RWPE1 (cell line): ENCODE data around the gene CDO1.

Experiments
- CTCF ChIA-PET: fragments of 350-600 bp; sonication (Branson Sonifier 250); formaldehyde crosslinking; extraction: SDS; loops from one replicate; lab custom pipeline; 2021; lab: Yijun Ruan, JAX
- POLR2A ChIA-PET: fragments of 400-600 bp; formaldehyde crosslinking; extraction: SDS; loops from one replicate; lab custom pipeline; 2020; ENCODE audit warnings: antibody characterized with exemption; ENCODE audit not compliant: low non-redundant PET; lab: Yijun Ruan, JAX
- DNase-seq: peaks from one replicate; pipeline ENCODE4 v3.0.0; 2012; ENCODE audit warnings: low spot score
- H3K27ac ChIP-seq: fragments of 450-650 bp; 2 replicates; pipeline ENCODE4 v1.5.1; 2017
- TF ChIP-seq, protein P1 (sequence below): fragments of 450-650 bp; conservative IDR thresholded peaks from 2 replicates; pipeline ENCODE4 v1.5.1; 2017; ENCODE audit warnings: low read depth, mild to moderate bottlenecking

CDO1 gene

DNA sequence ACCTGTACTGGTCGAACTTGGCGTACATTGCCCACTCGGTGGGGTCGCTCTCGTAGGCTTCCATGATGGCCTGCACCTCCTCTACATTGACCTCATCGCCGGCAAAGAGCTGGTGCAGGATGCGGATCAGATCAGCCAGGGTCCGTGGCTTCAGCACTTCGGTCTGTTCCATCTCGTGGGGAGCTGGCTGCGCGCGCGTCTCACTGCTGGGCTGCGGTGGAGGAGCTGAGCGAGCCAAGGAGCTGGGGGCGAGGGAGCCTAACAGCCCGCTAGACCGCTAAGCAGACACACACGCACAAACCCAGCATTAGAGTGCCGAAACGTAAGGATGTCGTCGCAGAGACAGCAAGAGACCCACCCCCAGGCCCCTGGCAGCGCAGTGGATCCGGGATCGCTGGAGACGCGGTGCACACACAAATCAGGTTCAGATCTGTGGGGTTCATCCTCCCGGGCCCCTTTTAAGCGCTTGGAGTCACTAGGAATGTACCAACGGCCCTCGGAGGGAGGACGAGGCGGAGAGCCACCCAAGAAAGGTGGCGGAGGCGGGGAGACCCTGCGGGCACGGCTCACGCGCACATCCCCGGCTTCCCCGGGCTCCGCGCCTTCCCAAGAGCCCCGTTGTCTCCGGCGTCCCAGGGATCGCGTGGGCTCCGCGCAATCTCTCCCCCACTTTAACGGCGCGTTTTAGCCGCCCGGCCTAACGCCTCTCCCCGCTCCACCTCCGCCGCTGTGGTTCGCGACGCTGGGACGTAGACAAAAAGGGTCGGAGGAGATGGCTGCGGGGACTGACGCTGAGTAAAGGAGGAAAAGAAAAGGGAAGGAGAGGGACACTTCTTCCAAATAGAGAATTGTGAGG, at the start of gene CDO1:
Gene CDO1 (minus strand): TSS at position 434 of the 856 bp plus-strand sequence. CDS start 262 bp downstream, at position 172.
- no peak within 1 kb of the TSS for H3K27ac ChIP-seq
- CTCF ChIA-PET = interaction anchor here (0.6 kb wide), 1 partner anchor 13 kb away, joined by 3 read pairs; no protein-coding TSS in a partner anchor

DNA sequence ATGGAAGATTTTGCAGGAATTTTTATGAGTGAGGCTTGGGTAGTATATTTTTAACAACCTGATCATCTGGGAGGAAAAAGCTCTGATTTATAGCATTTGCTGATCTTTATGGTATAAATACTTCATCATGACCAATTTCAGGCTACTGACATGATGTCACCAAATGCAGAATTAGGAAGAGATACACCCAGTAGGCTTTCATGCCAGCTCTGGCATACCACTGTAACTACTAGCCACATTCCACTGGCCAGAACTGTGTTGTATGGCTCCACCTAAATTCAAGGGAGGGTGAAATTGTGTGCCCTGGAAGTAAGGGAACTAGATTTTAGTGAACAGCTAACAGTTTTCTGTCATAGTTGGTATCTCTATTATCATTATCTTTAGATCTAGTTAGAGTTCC, 42.9 kb upstream of the CDO1 start:
- POLR2A ChIA-PET = no interaction called here
- CTCF ChIA-PET = no interaction called here
- H3K27ac ChIP-seq = no peak overlapping the region
- DNase-seq = no peak
- TF ChIP-seq, protein P1, sequence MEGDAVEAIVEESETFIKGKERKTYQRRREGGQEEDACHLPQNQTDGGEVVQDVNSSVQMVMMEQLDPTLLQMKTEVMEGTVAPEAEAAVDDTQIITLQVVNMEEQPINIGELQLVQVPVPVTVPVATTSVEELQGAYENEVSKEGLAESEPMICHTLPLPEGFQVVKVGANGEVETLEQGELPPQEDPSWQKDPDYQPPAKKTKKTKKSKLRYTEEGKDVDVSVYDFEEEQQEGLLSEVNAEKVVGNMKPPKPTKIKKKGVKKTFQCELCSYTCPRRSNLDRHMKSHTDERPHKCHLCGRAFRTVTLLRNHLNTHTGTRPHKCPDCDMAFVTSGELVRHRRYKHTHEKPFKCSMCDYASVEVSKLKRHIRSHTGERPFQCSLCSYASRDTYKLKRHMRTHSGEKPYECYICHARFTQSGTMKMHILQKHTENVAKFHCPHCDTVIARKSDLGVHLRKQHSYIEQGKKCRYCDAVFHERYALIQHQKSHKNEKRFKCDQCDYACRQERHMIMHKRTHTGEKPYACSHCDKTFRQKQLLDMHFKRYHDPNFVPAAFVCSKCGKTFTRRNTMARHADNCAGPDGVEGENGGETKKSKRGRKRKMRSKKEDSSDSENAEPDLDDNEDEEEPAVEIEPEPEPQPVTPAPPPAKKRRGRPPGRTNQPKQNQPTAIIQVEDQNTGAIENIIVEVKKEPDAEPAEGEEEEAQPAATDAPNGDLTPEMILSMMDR = no peak

More for the DNA sequence above, at the start of gene CDO1:
- POLR2A ChIA-PET = no interaction called here
- TF ChIP-seq, protein P1 = no peak
- DNase-seq = no peak

DNA sequence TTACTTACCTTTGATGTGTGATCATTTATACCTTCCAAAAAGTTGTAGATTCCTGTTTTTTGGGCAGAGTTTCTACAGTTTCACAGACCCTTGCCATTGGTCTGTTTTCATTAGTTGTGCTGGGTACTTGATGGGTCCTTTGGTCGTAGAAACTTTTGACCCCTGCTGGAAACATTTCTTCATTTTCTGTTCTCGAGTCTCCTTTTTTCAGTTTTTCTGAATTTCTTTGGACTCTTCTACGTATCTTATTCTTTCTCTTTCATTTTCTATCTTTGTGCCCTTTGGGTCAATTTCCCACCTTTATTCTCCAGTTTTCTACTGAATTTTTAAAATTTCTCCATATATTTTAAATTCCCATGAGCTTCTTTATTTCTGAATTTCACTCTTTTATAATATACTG, 41.9 kb upstream of the CDO1 start:
- no peak overlapping the region for H3K27ac ChIP-seq
- TF ChIP-seq, protein P1 = no peak
- DNase-seq = no peak
- POLR2A ChIA-PET = no interaction called here
- CTCF ChIA-PET = interaction anchor here (0.7 kb wide), 1 partner anchor 509 kb away, joined by 3 read pairs; no protein-coding TSS in a partner anchor

DNA sequence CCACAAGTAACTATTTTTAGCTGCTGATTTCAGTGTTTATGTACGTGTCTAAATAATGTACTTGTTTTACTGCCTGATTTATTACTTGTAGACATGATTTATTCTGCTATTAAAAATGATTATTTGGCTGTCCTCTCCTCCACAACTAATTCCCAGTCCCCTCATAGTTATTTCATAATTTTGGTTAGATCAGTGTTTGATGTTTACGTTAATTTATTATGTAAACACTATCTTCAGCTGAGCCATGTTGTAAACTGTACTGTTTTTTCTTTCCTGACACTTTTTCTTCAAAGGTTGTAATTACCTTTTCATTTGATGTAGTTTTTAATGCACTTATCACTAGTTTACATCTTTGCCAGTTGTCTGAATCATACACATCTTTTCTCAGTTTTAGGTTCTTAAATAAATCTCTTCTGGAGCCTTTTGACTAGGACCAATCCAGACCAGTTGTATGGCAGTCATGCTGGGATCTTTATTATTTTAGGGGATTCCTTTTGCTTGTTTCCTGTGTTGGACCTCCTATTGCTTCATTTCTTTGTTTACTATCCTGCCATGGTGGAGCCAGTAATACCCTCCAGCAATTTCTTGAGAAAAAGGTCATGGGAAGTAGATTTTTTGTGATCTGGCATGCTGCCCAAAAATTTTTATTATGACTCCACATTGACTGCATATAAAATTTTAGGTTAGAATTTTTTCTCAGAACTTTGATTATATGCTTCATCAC, 41.3 kb upstream of the CDO1 start:
- POLR2A ChIA-PET = no interaction called here
- TF ChIP-seq, protein P1 = no peak
- peak; percentile 34 for DNase-seq
- no peak overlapping the region for H3K27ac ChIP-seq
- CTCF ChIA-PET = no interaction called here

DNA sequence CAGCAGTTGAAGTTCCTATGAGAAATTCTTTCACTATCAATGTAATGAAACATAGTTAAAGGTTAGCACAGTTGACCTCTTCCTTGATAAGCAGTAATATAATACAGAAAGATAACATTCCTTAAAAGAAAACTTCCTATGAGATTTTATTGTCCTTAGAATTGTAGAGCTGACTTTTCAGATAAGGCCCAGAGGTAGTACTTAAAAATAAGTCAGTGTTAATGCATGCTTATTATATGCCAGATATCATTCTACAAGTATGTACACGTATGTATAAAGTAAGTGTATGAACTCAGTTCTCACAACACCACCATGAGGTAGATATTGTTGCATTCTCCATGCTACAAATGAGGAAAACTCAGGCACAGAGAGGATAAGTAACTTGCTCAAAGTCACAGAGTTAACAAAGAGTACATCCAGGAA, 40.6 kb upstream of the CDO1 start:
- ChIA-PET CTCF (no interaction called here), POLR2A (no interaction called here)
- DNase-seq = no peak
- H3K27ac ChIP-seq = no peak overlapping the region
- TF ChIP-seq, protein P1 = no peak

DNA sequence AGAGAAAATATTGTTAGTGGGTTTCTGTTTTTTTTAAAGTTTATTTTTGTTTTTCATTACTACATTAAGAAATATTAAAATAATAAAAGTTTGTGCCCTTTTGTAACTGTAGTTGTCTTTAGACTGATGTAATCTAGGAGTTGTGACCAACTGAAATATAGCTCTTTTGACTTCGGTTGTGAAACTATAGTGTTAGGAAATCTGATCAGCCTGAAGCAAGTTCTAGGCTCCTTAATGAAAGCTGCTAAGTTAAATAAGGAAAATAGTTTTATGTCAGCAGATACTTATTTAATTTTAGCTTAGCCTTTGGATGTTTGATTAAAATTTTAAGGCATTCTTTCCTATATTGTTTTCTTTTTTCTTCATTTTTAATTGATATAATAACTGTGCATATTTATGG, 39.5 kb upstream of the CDO1 start:
- TF ChIP-seq, protein P1 = no peak
- ChIA-PET CTCF (no interaction called here), POLR2A (no interaction called here)
- no peak overlapping the region for H3K27ac ChIP-seq
- DNase-seq = no peak
